Activated T-cell treated with anti-CD3 and anti-CD28 coated beads, Interleukin-2, amount 50 U/mL, for 72 hours (primary cell): ENCODE measurements around the gene ARID3B. TPM values are rescaled to one million over a fixed set of nuclear protein-coding genes. Genes with fewer than 3 reads are reported as not detected.
"Not testable (repeated sequence)": the region's sequence is repeated elsewhere in the genome, so short reads cannot be mapped to it uniquely, and the experiment has no call there.

Experiments used
- ATAC-seq, 2 donors: fragments of 150-1000 bp; cut with Tn5 transposase; replicated peaks in 1 of 2; 2 replicates each; pipeline ENCODE4 v1.10.0; 2021; ENCODE audit warnings: moderate library complexity in 2 of 2, mild to moderate bottlenecking in 1 of 2
- DNase-seq, 2 donors: peaks; one replicate each; pipeline ENCODE4 v3.0.0; 2021 to 2022; ENCODE audit warnings: mixed read lengths in 1 of 2
- H3K27ac Mint-ChIP-seq: one replicate; pipeline ENCODE4 v1.8.0; 2022; ENCODE audit warnings: mild to moderate bottlenecking, moderate library complexity, mixed read lengths
- H3K27me3 Mint-ChIP-seq: one replicate; pipeline ENCODE4 v1.8.0; 2022; ENCODE audit warnings: low read depth, mixed read lengths
- H3K36me3 Mint-ChIP-seq, 2 donors: one replicate each; pipeline ENCODE4 v1.8.0; 2022; ENCODE audit warnings: mixed read lengths in 2 of 2, mild to moderate bottlenecking in 1 of 2; ENCODE audit not compliant: insufficient read depth in 2 of 2
- H3K4me1 Mint-ChIP-seq: one replicate; pipeline ENCODE4 v1.8.0; 2022; ENCODE audit warnings: low read depth, mixed read lengths
- H3K4me3 Mint-ChIP-seq, 2 donors: one replicate each; pipeline ENCODE4 v1.8.0; 2022; ENCODE audit warnings: mild to moderate bottlenecking in 2 of 2, mixed read lengths in 2 of 2, moderate library complexity in 2 of 2
- H3K9me3 Mint-ChIP-seq, 2 donors: one replicate each; pipeline ENCODE4 v1.8.0; 2022; ENCODE audit warnings: mixed read lengths in 2 of 2
- total RNA-seq, 2 donors: library from RNA; stranded (reverse); gene quantifications; one replicate each; pipeline ENCODE4 v1.2.3, GENCODE V29; 2022

The ARID3B gene
- total RNA-seq, 2 donors from 2014 or later: 47.6 to 53.8 TPM

DNA sequence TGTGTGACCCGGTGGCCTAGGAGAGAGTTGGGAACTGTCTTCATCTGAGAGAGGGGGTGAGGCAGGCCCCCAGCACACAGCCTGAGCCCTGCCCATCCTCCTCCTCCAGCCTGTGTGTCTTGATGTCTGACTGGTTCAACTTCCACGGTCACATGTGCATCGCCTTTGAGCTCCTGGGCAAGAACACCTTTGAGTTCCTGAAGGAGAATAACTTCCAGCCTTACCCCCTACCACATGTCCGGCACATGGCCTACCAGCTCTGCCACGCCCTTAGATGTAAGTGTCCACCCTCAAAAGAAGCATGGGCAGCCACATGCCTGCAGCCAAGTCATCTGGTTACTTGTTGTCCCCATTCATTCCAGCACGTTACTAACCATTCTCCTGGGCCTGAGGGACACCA is 84.7 kb downstream of the ARID3B start:
- Mint-ChIP-seq H3K27ac (peak overlapping the region; percentile 44), H3K36me3 (peaks cover 14 to 22% of the 10 kb centered on the region in 2 donors), H3K4me3 (no peak overlapping the region), H3K4me1 (peaks cover 18% of the 10 kb centered on the region), H3K27me3 (no peaks in the 10 kb centered on the region), H3K9me3 (no peaks in the 10 kb centered on the region)
- ATAC-seq (no peak), DNase-seq (no peak)

GRCh38 chr15:74626336-74626735 is 85.3 kb downstream of the ARID3B start:
- Mint-ChIP-seq H3K36me3 (peaks cover 14 to 18% of the 10 kb centered on the region in 2 donors), H3K9me3 (no peaks in the 10 kb centered on the region), H3K27me3 (no peaks in the 10 kb centered on the region), H3K4me1 (peaks cover 11% of the 10 kb centered on the region), H3K4me3 (no peak overlapping the region), H3K27ac (no peak overlapping the region)
- DNase-seq (no peak), ATAC-seq (no peak)

DNA sequence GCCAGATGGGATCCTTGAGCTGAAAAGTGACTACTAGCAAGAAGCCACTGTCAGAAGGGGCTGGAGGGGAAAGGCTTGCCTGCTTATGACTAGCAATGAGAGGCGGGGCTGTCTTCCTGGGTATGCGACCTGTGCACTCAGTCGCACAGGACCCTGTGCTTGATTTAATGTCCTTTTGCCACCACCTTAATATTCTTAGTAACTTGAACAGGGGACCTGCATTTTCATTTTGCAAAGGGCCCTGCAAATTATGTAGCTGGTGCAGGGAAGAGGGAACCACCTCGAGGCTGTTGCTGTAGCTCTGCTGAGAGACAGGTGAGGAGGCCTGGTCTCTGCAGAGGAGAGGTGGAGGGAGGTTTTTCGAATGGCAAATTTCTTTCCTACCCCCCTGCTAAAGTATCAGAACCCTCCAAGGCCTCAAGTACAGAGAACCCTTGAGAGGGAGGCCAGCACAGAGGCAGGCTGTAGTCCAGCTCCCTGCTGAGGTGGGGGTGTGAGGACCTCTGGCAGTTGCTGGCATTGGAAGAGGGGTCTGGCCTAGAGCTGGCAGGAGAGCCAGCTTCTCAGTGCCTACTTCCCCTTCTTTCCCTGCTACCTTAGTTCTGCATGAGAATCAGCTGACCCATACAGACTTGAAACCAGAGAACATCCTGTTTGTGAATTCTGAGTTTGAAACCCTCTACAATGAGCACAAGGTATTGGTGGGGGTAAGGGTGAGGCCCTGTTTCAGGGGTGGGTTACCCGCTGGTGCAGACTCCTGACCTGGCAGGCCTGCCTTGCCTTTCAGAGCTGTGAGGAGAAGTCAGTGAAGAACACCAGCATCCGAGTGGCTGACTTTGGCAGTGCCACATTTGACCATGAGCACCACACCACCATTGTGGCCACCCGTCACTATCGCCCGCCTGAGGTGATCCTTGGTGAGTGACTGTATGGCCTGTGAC is 86.0 kb downstream of the ARID3B start:
- no peak overlapping the region for H3K4me3 Mint-ChIP-seq
- no peaks in the 10 kb centered on the region for H3K9me3 Mint-ChIP-seq
- H3K27ac Mint-ChIP-seq: peak overlapping the region; percentile 70
- H3K4me1 Mint-ChIP-seq: peaks cover 10% of the 10 kb centered on the region
- H3K27me3 Mint-ChIP-seq: no peaks in the 10 kb centered on the region
- H3K36me3 Mint-ChIP-seq: peaks cover 11 to 15% of the 10 kb centered on the region in 2 donors
- DNase-seq (no peak), ATAC-seq (peak in 1 of 2 donors; percentile 16)

GRCh38 chr15:74627766-74628165 is 86.7 kb downstream of the ARID3B start:
- no peaks in the 10 kb centered on the region for H3K27me3 Mint-ChIP-seq
- H3K36me3 Mint-ChIP-seq: peaks cover 11% of the 10 kb centered on the region in 2 donors
- no peak for DNase-seq
- ATAC-seq: no peak
- H3K4me1 Mint-ChIP-seq: peaks cover 10% of the 10 kb centered on the region
- no peaks in the 10 kb centered on the region for H3K9me3 Mint-ChIP-seq
- peak overlapping the region; percentile 70 for H3K27ac Mint-ChIP-seq
- no peak overlapping the region for H3K4me3 Mint-ChIP-seq

DNA sequence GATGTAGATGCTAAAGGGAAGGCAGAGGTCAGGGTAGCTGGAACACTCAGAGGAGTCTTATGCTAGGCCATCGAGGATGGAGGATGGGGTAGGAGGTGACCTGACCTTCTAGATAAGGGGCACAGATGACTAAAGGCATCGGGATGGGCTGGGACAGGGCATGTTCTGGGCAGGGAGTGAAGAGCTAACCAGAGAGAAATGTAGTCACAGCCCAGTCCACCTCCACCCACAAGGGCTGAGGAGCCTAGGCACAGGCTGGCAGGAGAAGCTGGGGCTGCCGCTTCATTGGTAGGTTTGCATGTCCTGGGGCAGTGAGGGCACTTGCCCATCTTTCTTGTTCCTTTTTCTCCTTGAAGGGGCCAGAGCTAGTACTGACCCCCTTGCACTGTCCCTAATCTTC is 87.2 kb downstream of the ARID3B start:
- Mint-ChIP-seq H3K27me3 (no peaks in the 10 kb centered on the region), H3K9me3 (no peaks in the 10 kb centered on the region), H3K4me1 (peaks cover 10% of the 10 kb centered on the region), H3K27ac (no peak overlapping the region), H3K36me3 (peaks cover 11% of the 10 kb centered on the region in 2 donors), H3K4me3 (no peak overlapping the region)
- DNase-seq: no peak
- ATAC-seq: no peak

GRCh38 chr15:74628949-74629348 is 87.9 kb downstream of the ARID3B start:
- ATAC-seq (no peak), DNase-seq (no peak)
- Mint-ChIP-seq H3K4me1 (peaks cover 10% of the 10 kb centered on the region), H3K27ac (no peak overlapping the region), H3K27me3 (no peaks in the 10 kb centered on the region), H3K4me3 (no peak overlapping the region), H3K36me3 (peaks cover 11% of the 10 kb centered on the region in 2 donors), H3K9me3 (no peaks in the 10 kb centered on the region)

DNA sequence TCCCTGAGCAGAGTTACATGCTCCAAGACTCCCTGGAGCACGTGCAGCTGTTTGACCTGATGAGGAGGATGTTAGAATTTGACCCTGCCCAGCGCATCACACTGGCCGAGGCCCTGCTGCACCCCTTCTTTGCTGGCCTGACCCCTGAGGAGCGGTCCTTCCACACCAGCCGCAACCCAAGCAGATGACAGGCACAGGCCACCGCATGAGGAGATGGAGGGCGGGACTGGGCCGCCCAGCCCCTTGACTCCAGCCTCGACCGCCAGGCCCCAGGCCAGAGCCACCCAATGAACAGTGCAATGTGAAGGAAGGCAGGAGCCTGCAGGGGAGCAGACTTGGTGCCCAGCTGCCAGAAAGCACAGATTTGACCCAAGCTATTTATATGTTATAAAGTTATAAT is 88.7 kb downstream of the ARID3B start:
- Mint-ChIP-seq H3K4me1 (peaks cover 10% of the 10 kb centered on the region), H3K36me3 (peaks cover 12 to 13% of the 10 kb centered on the region in 2 donors)
- DNase-seq, H3K4me3 Mint-ChIP-seq, H3K9me3 Mint-ChIP-seq, H3K27ac Mint-ChIP-seq, ATAC-seq, H3K27me3 Mint-ChIP-seq: not testable (repeated sequence)

DNA sequence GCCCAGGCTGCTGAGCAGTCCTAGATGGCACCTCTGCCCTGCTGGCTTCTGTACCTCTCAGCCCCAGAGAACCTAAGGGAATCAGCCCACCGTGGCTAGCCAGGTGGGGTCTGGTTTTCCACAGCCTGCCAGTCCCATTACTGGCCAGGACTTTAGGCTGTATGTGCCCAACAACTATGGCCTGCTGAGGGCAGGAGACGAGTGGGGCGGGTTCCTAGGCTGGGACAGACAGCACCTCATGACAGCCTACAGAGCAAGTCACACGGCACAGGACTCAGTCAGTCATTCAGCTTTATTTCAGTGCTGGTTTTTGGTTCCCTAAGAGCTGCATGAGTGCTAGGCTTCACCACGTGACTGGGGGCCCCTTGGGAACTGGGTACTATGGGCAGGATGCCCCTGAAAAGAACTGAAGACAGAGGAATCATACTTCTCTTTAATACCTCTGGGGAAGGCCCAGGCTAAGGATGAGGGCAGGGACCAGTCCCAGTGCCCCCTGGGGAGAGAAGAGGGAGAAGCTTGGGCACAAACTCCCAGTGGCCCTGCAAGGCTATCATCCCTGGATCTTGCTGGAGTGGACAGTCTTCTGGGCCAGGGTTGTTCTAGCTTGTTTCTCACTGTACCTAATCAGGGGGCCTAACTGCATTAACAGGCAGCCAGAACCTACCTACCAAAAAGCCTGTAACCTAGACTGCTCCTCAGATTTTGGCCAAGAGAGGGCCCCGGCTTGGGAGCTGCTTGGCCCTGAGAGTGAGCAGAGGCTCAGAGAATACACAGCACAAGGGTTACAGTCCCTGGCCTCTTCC is 89.5 kb downstream of the ARID3B start:
- Mint-ChIP-seq H3K27ac (peak overlapping the region; percentile 16), H3K9me3 (no peaks in the 10 kb centered on the region), H3K27me3 (no peaks in the 10 kb centered on the region), H3K4me3 (no peak overlapping the region), H3K36me3 (peaks cover 14 to 15% of the 10 kb centered on the region in 2 donors), H3K4me1 (peaks cover 10% of the 10 kb centered on the region)
- DNase-seq (no peak), ATAC-seq (no peak)

GRCh38 chr15:74631087-74631385 is 90.0 kb downstream of the ARID3B start:
- no peak overlapping the region for H3K4me3 Mint-ChIP-seq
- no peak for ATAC-seq
- H3K27ac Mint-ChIP-seq: peak overlapping the region; percentile 16
- DNase-seq: no peak
- peaks cover 10 to 14% of the 10 kb centered on the region in 2 donors for H3K36me3 Mint-ChIP-seq
- no peaks in the 10 kb centered on the region for H3K9me3 Mint-ChIP-seq
- H3K4me1 Mint-ChIP-seq: peaks cover 10% of the 10 kb centered on the region
- no peaks in the 10 kb centered on the region for H3K27me3 Mint-ChIP-seq

- no peak overlapping the region for H3K27ac Mint-ChIP-seq
- no peaks in the 10 kb centered on the region for H3K9me3 Mint-ChIP-seq
- DNase-seq (no peak), ATAC-seq (no peak)
- H3K4me3 Mint-ChIP-seq: no peak overlapping the region
- H3K36me3 Mint-ChIP-seq: peaks cover 10 to 16% of the 10 kb centered on the region in 2 donors
- no peaks in the 10 kb centered on the region for H3K27me3 Mint-ChIP-seq
- H3K4me1 Mint-ChIP-seq: peaks cover 9% of the 10 kb centered on the region
These were observed 90.4 kb downstream of the ARID3B start for GRCh38 chr15:74631408-74631807.

GRCh38 chr15:74631935-74632560 is 91.0 kb downstream of the ARID3B start:
- ATAC-seq (peak; percentile 61 to 62), DNase-seq (peak; percentile 66 to 69)
- peaks cover 5% of the 10 kb centered on the region for H3K4me1 Mint-ChIP-seq
- H3K4me3 Mint-ChIP-seq: no peak overlapping the region
- H3K9me3 Mint-ChIP-seq: no peaks in the 10 kb centered on the region
- H3K27ac Mint-ChIP-seq: peak overlapping the region; percentile 4
- peaks cover 10 to 16% of the 10 kb centered on the region in 2 donors for H3K36me3 Mint-ChIP-seq
- H3K27me3 Mint-ChIP-seq: no peaks in the 10 kb centered on the region

- no peak for DNase-seq
- Mint-ChIP-seq H3K9me3 (no peaks in the 10 kb centered on the region), H3K27ac (no peak overlapping the region), H3K4me1 (no peaks in the 10 kb centered on the region), H3K4me3 (no peak overlapping the region), H3K36me3 (peaks cover 9 to 16% of the 10 kb centered on the region in 2 donors), H3K27me3 (no peaks in the 10 kb centered on the region)
- no peak for ATAC-seq
These were observed 91.6 kb downstream of the ARID3B start for GRCh38 chr15:74632601-74633000.

DNA sequence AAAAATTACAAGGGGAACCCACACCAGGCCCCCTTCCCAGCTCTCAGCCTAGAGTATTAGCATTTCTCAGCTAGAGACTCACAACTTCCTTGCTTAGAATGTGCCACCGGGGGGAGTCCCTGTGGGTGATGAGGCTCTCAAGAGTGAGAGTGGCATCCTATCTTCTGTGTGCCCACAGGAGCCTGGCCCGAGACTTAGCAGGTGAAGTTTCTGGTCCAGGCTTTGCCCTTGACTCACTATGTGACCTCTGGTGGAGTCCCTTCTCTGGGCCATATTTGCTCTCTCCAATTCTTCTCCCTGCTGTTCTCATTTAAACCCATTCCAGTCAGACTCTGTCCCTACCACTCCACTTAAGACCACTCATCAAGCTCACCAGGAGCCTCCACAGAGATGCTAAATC is 92.8 kb downstream of the ARID3B start:
- ATAC-seq (no peak), DNase-seq (no peak)
- H3K4me3 Mint-ChIP-seq: no peak overlapping the region
- no peak overlapping the region for H3K27ac Mint-ChIP-seq
- no peaks in the 10 kb centered on the region for H3K27me3 Mint-ChIP-seq
- peaks cover 7 to 16% of the 10 kb centered on the region in 2 donors for H3K36me3 Mint-ChIP-seq
- H3K4me1 Mint-ChIP-seq: no peaks in the 10 kb centered on the region
- no peaks in the 10 kb centered on the region for H3K9me3 Mint-ChIP-seq
